Right lobe of liver (tissue), 6 donors: ENCODE results near the gene CCDC182. TPM values are rescaled to one million over a fixed set of nuclear protein-coding genes. Genes with fewer than 3 reads are reported as not detected.

Experiments
- ATAC-seq, 4 donors: fragments of 200-7000 bp; cut with Tn5 transposase; one replicate each; pipeline ENCODE4 v1.9.1; 2020; ENCODE audit warnings: mild to moderate bottlenecking in 4 of 4, moderate library complexity in 4 of 4
- DNase-seq, 3 donors: peaks; one replicate each; pipeline ENCODE4 v3.0.0-alpha.2; 2020
- H3K27ac ChIP-seq, 3 donors: fragments of 200-600 bp; one replicate each; pipeline ENCODE4 v1.8.0; 2022
- H3K27me3 ChIP-seq, 2 donors: fragments of 200-600 bp; one replicate each; pipeline ENCODE4 v1.8.0; 2022
- H3K36me3 ChIP-seq, 4 donors: fragments of 200-600 bp; sonication (generic) in 1 of 4; one replicate each; pipeline versions ENCODE4 v1.5.1 to v1.8.0; 2017 to 2022; ENCODE audit warnings: control low read depth in 1 of 4
- H3K4me1 ChIP-seq, 4 donors: fragments of 200-600 bp; sonication (generic) in 1 of 4; one replicate each; pipeline versions ENCODE4 v1.5.1 to v1.8.0; 2017 to 2022; ENCODE audit warnings: control low read depth in 1 of 4
- H3K4me3 ChIP-seq, 3 donors: fragments of 200-600 bp; one replicate each; pipeline ENCODE4 v1.8.0; 2022
- H3K9me3 ChIP-seq, 4 donors: fragments of 200-600 bp; sonication (generic) in 1 of 4; one replicate each; pipeline versions ENCODE4 v1.5.1 to v1.8.0; 2017 to 2022; ENCODE audit warnings: control low read depth in 1 of 4
- CTCF ChIP-seq, 4 donors: fragments of 200-600 bp in 3 of 4; fragments of 450-650 bp in 1 of 4; IDR thresholded peaks; one replicate each; pipeline versions ENCODE4 v1.5.1 to v1.8.0; 2016 to 2022; ENCODE audit warnings: antibody characterized with exemption in 4 of 4, mild to moderate bottlenecking in 2 of 4
- POLR2A ChIP-seq: fragments of 450-650 bp; IDR thresholded peaks from one replicate; pipeline ENCODE4 v1.6.1; 2017; ENCODE audit warnings: antibody characterized with exemption, mild to moderate bottlenecking
- WGBS: methylation state at CpG from one replicate; pipeline ENCODE4 v1.1.6; 2018; ENCODE audit warnings: low coverage, low lambda C conversion rate; ENCODE audit not compliant: insufficient coverage; ENCODE audit errors: missing lambda C conversion rate; 5-methylcytosine and 5-hydroxymethylcytosine counted together
- intact Hi-C, 2 donors: fragments of 100-400 bp; cut with DNase I; formaldehyde crosslinking; loops; one replicate each; pipeline versions ENCODE4 v1.11.2 to v1.14.1; 2022
- small RNA-seq, 2 experiments: library from RNA; depleted of rRNA; stranded (forward); fragments of <200 nt; gene quantifications; one replicate each; pipeline ENCODE3, GENCODE V24; 2016
- total RNA-seq, 6 experiments: library from RNA; depleted of rRNA in 2 of 6; stranded (reverse); fragments of >200 nt in 2 of 6; fragmentation: NEBNext Ultra II Directional in 3 of 6; extraction: Animal tissue kit (Norgen Biotek cat#: 25700) in 3 of 6; gene quantifications; one replicate each; pipeline versions ENCODE4 v1.1.0 to v1.2.4, GENCODE V29; 2016 to 2023
- donor health status: DM: no; HTN: yes; CAD: no.
- donor health status: DM: no; HTN: no; CAD: no.
- donor health status: DM: no; HTN: no; CAD: no.
- donor health status: DM: no; HTN: yes; CAD: no.
- donor health status: DM: no; HTN: yes; CAD: no.

CCDC182 gene
- total RNA-seq, 6 experiments from 2014 or later: not detected

GRCh38 chr17:57697197-57697596, 47.9 kb downstream of the CCDC182 start:
- Histone ChIP-seq H3K27me3 (no peaks in the 10 kb centered on the region), H3K4me3 (no peak overlapping the region), H3K4me1 (no peaks in the 10 kb centered on the region), H3K27ac (no peak overlapping the region), H3K36me3 (no peaks in the 10 kb centered on the region), H3K9me3 (no peaks in the 10 kb centered on the region)
- TF ChIP-seq CTCF (IDR thresholded peaks at IDR 0.05): no peak
- no peak for TF ChIP-seq POLR2A
- DNase-seq (no peak), ATAC-seq (peak in 1 of 4 donors; percentile 24)
- WGBS: 91% methylated on average over 7 of the region's 7 CpGs
- intact Hi-C loops: no loop called here

- Histone ChIP-seq H3K36me3 (no peaks in the 10 kb centered on the region), H3K4me3 (no peak overlapping the region), H3K4me1 (no peaks in the 10 kb centered on the region), H3K27ac (no peak overlapping the region), H3K27me3 (no peaks in the 10 kb centered on the region), H3K9me3 (no peaks in the 10 kb centered on the region)
- ATAC-seq (no peak), DNase-seq (no peak)
- no peak for TF ChIP-seq CTCF (IDR thresholded peaks at IDR 0.05)
- 52% methylated on average over 3 of the region's 3 CpGs for WGBS
- intact Hi-C loops: no loop called here
Observed at GRCh38 chr17:57696050-57696449, 49.0 kb downstream of the CCDC182 start.

Small RNA genes lying within 50 kb of the gene (small RNA-seq; reads per million reads assigned to genes)
- 0 reads per million in 2 experiments for gene RN7SKP94

Other genes starting within 250 kb of the CCDC182 start
- gene MRPS23, start 104.7 kb upstream of the CCDC182 start, total RNA-seq: 10 to 100 TPM; 13.0 to 23.0 (median 15.2) TPM
- 1 to 10 TPM; 4.0 to 8.5 (median 5.5) TPM for gene CUEDC1, start 210.1 kb upstream of the CCDC182 start, total RNA-seq
- 10 to 100 TPM; 13.0 to 19.3 (median 14.6) TPM for gene VEZF1, start 243.0 kb upstream of the CCDC182 start, total RNA-seq